Muscle layer of duodenum (tissue), 2 donors: ENCODE results near the gene USP7.
"Not testable (repeated sequence)": the region's sequence is repeated elsewhere in the genome, so short reads cannot be mapped to it uniquely, and the experiment has no call there.

Experiments
- H3K27ac ChIP-seq: one replicate; pipeline ENCODE4 v1.7.0; 2013; ENCODE audit warnings: mild to moderate bottlenecking, low read length
- H3K27me3 ChIP-seq: one replicate; pipeline ENCODE4 v1.7.0; 2013; ENCODE audit warnings: low read depth, mild to moderate bottlenecking, control low read depth, low read length
- H3K36me3 ChIP-seq, 2 donors: one replicate each; pipeline ENCODE4 v1.7.0; 2013; ENCODE audit warnings: low read length in 2 of 2, control low read depth in 1 of 2, mild to moderate bottlenecking in 1 of 2; ENCODE audit not compliant: insufficient read depth in 2 of 2, control insufficient read depth in 1 of 2
- H3K4me1 ChIP-seq, 2 donors: one replicate each; pipeline ENCODE4 v1.7.0; 2013; ENCODE audit warnings: low read length in 2 of 2, mild to moderate bottlenecking in 2 of 2, control low read depth in 1 of 2, moderate library complexity in 1 of 2; ENCODE audit not compliant: insufficient read depth in 2 of 2, control insufficient read depth in 1 of 2
- H3K4me3 ChIP-seq, 2 donors: one replicate each; pipeline ENCODE4 v1.7.0; 2013; ENCODE audit warnings: low read length in 2 of 2, low read depth in 1 of 2, mild to moderate bottlenecking in 1 of 2
- H3K9me3 ChIP-seq, 2 donors: one replicate each; pipeline ENCODE4 v1.7.0; 2013; ENCODE audit warnings: low read length in 2 of 2, control low read depth in 1 of 2, mild to moderate bottlenecking in 1 of 2; ENCODE audit not compliant: control insufficient read depth in 1 of 2
- donor health status: healthy.

USP7 gene

DNA sequence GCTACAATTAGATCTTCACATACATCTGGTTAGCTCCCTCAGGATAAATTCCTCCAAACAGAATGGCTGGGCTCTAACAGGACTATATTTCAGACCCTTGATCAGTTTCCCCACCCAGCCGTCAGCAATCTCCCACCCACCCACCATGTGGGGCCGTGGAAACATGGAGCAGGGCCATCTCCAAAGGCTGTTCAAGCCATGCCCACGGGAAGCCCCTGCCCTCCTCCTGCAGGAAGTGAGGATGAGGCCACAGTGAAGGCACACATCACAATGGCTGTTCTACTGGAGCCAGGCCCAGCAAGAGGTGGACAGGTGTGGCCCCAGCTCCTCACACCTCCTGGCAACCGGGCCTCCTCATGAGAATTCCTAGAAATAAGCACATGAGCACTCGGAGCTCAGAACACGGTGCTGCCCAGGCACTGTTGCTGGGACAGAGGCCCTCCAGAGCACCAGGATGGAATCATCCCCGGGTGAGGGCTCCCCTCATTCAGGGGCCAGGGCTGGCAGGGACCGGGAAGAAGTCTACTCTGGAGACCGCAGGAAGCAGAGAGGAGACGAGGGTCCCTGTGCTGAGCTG is 81.6 kb downstream of the USP7 start, which contains the start of gene LITAFD:
Gene LITAFD, plus strand, starts transcription at position 311 of the 577 bp plus-strand sequence. CDS start 2,005 bp downstream, outside the sequence.
- Histone ChIP-seq H3K4me1 (peaks cover 8 to 10% of the 10 kb centered on the region in 2 donors), H3K9me3 (no peaks in the 10 kb centered on the region), H3K36me3 (no peaks in the 10 kb centered on the region), H3K4me3 (no peak within 1 kb of the TSS), H3K27me3 (no peaks in the 10 kb centered on the region), H3K27ac (no peak within 1 kb of the TSS)

DNA sequence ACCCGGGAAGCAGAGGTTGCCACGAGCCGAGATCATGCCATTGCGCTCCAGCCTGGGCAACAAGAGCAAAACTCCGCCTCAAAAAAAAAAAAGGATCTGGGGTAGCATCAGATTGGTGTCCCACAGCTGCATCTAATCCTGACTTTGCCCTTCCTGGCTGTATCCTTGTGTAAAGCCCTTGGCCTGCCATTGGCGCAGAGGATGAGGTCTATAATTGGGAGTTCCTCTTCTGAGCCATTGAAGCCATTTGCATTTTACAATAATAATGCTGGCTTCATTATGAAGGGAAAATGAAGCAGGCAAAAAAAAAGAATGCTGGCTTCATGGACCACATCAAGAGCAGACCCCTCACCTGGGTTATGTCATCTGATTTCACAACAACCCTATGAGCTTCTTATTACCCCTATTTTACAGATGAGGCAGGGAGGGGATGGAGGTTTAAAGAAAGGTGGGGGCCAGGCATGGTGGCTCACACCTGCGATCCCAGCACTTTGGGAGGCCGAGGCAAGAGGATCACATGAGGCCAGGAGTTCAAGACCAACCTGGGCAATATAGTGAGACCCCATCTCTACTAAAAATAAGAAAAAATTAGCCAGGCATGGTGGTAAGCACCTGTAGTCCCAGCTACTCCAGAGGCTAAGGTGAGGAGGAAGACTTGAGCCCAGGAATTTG is 82.7 kb downstream of the USP7 start:
- Histone ChIP-seq H3K27me3 (no peaks in the 10 kb centered on the region), H3K4me1 (peaks cover 4% of the 10 kb centered on the region in 2 donors), H3K9me3 (no peaks in the 10 kb centered on the region), H3K27ac (no peak overlapping the region), H3K36me3 (no peaks in the 10 kb centered on the region), H3K4me3 (no peak overlapping the region)

DNA sequence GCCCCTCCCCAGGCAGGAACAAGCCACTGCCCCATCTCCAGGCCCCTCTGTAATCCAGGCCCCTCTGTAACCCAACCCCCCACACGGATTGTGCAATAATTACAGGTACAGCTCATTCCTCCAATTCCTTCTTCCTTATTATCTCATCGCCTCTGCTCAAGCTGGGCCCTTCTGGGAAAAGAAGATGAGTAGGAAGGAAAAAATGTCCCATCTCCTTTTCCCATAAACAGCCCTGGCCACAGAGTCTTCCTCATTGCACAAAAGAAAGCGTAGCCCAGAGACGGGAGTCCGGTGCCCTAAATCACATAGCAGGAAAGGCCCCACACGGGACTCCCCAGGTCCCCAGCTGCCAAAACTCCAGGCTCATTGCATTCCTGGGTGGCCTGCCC is 85.2 kb downstream of the USP7 start:
- no peak overlapping the region for H3K4me3 ChIP-seq
- H3K9me3 ChIP-seq, result no peaks in the 10 kb centered on the region
- H3K27ac ChIP-seq, result no peak overlapping the region
- H3K4me1 ChIP-seq, result no peaks in the 10 kb centered on the region
- H3K36me3 ChIP-seq, result no peaks in the 10 kb centered on the region
- H3K27me3 ChIP-seq, result no peaks in the 10 kb centered on the region

DNA sequence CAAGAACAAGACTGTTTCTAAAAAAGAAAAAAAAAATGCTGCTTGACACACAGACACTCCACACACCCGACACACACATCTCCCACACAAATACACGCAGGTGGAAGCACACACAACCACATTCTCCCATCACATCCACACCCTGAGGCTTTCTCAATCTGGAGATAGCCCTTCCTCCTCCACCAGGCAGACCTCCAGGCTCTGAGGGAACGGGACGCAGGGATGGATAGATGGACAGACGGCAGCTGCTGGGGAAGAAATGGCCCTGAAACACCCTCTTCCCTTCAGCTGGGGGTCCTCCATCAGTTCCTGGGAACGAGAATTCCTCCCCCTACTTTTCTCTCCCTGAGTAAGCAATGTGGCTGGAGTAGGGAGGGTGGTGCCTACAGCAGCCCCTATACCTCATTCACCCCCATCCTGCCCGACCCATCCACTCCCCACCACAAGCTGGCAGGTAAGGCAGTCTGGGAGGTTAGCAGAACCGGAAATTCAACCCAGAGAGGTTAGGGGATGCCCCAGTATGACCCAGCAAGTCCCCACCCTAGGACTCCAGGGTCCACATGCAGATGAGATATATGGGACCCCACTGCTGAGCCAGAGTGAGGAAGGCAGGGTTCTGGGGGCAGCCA is 85.7 kb downstream of the USP7 start:
- Histone ChIP-seq H3K4me1 (no peaks in the 10 kb centered on the region), H3K27ac (no peak overlapping the region), H3K4me3 (no peak overlapping the region), H3K27me3 (no peaks in the 10 kb centered on the region), H3K9me3 (no peaks in the 10 kb centered on the region), H3K36me3 (no peaks in the 10 kb centered on the region)

DNA sequence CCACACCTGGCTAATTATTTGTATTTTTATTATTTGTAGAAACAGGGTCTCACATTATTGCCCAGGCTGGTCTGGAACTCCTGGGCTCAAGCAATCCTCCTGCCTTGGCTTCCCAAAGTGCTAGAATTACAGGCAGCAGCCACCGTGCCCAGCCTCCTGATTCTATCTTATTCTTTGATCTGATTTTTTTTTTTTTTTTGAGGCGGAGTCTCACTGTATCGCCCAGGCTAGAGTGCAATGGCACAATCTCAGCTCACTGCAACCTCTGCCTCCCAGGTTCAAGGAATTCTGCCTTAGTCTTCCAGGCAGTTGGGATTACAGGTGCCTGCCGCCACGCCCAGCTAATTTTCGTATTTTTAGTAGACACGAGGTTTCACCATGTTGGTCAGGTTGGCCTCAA is 88.4 kb downstream of the USP7 start:
- H3K27ac ChIP-seq, H3K4me3 ChIP-seq, H3K4me1 ChIP-seq, H3K9me3 ChIP-seq, H3K36me3 ChIP-seq, H3K27me3 ChIP-seq: not testable (repeated sequence)

DNA sequence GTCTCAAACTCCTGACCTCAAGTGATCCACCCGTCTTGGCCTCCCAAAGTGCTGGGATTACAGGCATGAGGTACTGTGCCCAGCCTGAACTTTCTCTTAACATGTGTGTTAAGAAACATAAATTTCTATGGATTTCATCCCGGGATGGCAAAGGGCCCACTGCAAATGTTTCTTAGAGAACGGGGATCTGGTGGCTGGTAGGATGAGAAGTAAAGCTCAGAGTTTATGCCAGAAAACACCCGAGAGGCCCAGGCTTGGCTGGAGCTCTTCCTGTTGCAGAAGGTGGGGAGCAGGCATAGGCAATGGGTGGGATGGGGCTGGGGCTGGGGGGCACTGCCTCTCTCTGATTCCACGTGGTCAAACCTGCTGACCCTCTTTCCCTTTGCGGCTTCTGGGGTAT is 89.3 kb downstream of the USP7 start:
- no peak overlapping the region for H3K27ac ChIP-seq
- H3K36me3 ChIP-seq, result no peaks in the 10 kb centered on the region
- peaks cover 0 to 2% of the 10 kb centered on the region in 2 donors for H3K4me1 ChIP-seq

DNA sequence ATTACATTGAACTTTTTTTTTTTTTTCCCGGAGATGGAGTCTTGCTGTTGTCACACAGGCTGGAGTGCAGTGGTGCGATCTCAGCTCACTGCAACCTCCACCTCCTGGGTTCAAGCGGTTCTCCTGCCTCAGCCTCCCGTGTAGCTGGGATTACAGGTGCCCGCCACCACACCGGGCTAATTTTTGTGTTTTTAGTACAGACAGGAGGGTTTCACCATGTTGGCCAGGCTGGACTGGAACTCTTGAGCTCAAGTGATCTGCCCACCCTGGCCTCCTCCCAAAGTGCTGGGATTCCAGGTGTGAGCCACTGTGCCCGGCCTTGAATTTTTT is 89.9 kb downstream of the USP7 start:
- H3K4me3 ChIP-seq, H3K36me3 ChIP-seq, H3K9me3 ChIP-seq, H3K4me1 ChIP-seq, H3K27ac ChIP-seq, H3K27me3 ChIP-seq: not testable (repeated sequence)

More for the DNA sequence above, 89.3 kb downstream of the USP7 start:
- Histone ChIP-seq H3K4me3 (no peak overlapping the region), H3K27me3 (no peaks in the 10 kb centered on the region), H3K9me3 (no peaks in the 10 kb centered on the region)

DNA sequence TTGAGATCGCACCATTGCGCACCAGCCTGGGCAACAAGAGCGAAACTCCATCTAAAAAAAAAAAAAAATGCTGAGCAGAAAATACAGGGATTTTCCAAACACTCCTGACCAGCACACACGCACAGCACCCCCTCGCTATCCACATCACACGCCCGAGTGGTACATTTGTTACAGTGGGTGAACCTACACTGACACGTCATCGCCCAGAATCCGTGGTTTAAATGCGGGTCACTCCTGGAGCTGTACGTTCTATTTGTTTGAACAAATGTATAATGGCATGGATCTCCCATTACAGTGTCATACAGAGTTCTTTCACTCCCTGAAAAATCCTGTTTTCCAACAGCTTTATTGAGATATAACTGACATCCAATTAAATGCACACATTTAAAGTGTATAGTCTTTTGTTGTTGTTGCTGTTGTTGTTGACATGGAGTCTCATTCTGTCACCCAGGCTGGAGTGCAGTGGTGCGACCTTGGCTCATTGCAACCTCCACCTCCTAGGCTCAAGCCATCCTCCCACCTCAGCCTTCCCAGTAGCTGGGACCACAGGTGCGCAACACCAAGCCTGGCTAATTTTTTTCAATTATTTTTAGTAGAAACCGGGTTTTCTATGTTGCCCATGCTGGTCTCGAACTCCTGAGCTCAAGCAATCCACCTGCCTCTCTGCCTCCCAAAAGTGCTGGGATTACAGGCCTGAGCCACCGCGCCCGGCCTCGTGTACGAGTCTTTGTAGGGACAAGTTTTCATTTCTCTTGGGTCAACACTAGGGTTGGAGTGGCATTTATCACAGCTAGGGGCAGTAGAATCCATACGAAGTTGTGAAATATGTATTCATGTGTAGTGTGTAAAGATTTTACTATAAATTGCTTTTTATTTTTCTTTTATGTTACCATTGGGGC is 90.5 kb downstream of the USP7 start:
- Histone ChIP-seq H3K27ac (no peak overlapping the region), H3K27me3 (no peaks in the 10 kb centered on the region), H3K9me3 (no peaks in the 10 kb centered on the region), H3K36me3 (no peaks in the 10 kb centered on the region), H3K4me1 (peaks cover 0 to 6% of the 10 kb centered on the region in 2 donors), H3K4me3 (no peak overlapping the region)

DNA sequence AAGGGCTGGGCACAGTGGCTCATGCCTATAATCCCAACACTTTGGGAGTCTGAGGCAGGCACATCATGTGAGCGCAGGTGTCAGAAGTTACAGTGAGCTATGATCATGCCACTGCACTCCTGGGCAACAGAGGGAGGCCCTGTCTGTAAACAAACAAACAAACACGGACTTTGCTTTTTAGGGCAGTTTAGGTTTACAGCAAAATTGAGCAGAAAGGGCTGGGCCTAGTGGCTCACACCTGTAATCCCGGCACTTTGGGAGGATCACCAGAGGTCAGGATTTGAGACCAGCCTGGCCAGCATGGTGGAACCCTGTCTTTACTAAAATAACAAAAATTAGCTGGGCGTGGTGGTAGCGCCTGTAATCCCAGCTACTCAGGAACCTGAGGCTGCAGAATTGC is 91.6 kb downstream of the USP7 start:
- Histone ChIP-seq H3K4me3 (no peak overlapping the region), H3K4me1 (peaks cover 0 to 15% of the 10 kb centered on the region in 2 donors), H3K36me3 (no peaks in the 10 kb centered on the region), H3K27ac (no peak overlapping the region), H3K27me3 (no peaks in the 10 kb centered on the region), H3K9me3 (no peaks in the 10 kb centered on the region)

DNA sequence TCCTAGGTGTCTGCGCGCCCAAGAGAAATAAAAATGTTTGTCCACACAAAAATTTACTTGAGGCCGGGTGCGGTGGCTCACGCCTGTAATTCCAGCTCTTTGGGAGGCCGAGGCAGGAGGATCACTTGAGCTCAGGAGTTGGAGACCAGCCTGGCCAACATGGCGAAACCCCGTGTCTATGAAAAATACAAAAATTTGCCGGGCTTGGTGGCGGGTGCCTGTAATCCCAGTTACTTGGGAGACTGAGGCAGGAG is 93.8 kb downstream of the USP7 start:
- H3K4me1 ChIP-seq, result peaks cover 0 to 27% of the 10 kb centered on the region in 2 donors
- not testable (repeated sequence) for H3K9me3 ChIP-seq, H3K27ac ChIP-seq, H3K27me3 ChIP-seq, H3K36me3 ChIP-seq, H3K4me3 ChIP-seq

DNA sequence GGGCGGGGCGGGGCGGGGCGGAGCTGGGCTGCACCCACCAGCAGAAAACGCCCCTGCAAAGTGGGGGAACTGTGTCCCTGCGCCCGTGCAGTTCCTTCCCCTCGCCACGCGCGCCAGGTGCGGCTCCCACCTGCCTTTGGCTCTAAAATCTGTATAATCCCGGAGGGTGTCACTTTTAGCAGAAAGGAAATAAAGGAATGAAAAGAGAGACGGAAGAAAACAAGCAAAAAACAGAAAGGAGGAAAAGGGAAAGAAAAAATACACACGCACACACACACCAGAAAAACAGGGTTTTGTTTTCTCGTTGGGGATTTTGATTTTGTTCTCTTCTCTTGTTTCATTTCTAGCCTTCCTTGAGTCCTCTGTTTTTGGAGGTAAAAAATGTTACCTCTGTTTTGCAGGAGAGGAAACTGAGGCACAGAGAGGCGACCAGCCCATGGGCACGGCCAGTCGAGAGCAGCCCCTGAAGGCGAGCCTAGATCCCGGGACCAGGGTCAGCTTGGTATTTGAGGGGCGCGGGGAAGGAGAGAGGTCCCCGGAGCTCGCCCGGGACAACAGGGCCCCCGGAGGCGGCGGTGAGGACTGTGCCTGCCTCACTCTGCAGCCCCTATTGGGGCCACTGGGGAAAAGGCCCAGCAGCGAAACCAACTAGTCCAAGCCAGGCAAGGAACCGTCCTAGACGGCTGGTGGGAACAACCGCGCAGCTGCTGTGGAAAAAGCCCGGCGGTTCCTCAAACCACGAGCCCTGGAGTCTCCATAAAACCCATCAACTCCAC is 94.3 kb downstream of the USP7 start:
- H3K27ac ChIP-seq, result peak overlapping the region; percentile 85
- peak overlapping the region; percentile 63 to 87 for H3K4me3 ChIP-seq
- H3K27me3 ChIP-seq, result no peaks in the 10 kb centered on the region
- H3K4me1 ChIP-seq, result peaks cover 0 to 32% of the 10 kb centered on the region in 2 donors
- H3K9me3 ChIP-seq, result no peaks in the 10 kb centered on the region
- no peaks in the 10 kb centered on the region for H3K36me3 ChIP-seq
